Measurements from ENCODE around the gene GABRG3.

DNA sequence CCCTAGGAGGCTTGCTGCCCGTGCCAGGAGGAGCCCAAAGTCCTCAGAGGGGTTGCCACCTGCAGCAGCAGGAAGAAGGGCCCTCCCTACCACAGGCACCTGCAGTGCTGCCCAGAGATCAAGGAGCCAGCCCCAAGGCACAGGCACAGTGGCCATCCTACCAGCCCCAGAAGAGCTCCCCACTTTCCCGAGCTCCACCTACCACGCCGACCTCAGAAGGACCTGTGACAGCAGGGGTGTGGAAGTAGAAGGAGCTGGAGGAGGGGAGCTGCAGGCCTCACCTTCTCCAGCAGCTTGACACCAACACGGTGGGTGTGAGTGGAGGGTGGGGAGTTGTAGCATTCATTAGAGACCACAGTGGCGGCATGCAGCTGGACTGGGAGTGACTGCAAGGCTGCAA is 485.8 kb downstream of the GABRG3 start:
- no peak for TF ChIP-seq POLR2A (IDR thresholded peaks at IDR 0.05)
- TF ChIP-seq, protein P1, sequence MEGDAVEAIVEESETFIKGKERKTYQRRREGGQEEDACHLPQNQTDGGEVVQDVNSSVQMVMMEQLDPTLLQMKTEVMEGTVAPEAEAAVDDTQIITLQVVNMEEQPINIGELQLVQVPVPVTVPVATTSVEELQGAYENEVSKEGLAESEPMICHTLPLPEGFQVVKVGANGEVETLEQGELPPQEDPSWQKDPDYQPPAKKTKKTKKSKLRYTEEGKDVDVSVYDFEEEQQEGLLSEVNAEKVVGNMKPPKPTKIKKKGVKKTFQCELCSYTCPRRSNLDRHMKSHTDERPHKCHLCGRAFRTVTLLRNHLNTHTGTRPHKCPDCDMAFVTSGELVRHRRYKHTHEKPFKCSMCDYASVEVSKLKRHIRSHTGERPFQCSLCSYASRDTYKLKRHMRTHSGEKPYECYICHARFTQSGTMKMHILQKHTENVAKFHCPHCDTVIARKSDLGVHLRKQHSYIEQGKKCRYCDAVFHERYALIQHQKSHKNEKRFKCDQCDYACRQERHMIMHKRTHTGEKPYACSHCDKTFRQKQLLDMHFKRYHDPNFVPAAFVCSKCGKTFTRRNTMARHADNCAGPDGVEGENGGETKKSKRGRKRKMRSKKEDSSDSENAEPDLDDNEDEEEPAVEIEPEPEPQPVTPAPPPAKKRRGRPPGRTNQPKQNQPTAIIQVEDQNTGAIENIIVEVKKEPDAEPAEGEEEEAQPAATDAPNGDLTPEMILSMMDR (IDR thresholded peaks at IDR 0.05) = no peak
- TF ChIP-seq POLR2AphosphoS5 (IDR thresholded peaks at IDR 0.05; ENCODE audit: insufficient read depth in 1 of 2, low read depth in 1 of 2) = no peak

Data from vagina (tissue), 2 donors.